Occipital lobe (tissue), 2 donors: ENCODE results near the gene SCNN1B. TPM values are rescaled to one million over a fixed set of nuclear protein-coding genes. Genes with fewer than 3 reads are reported as not detected.
"Not testable (repeated sequence)": the region's sequence is repeated elsewhere in the genome, so short reads cannot be mapped to it uniquely, and the experiment has no call there.

Experiments used
- DNase-seq: peaks from one replicate; lab custom pipeline; 2025; lab: John Stamatoyannopoulos, UW
- total RNA-seq: library from RNA; depleted of rRNA; stranded (reverse); fragments of >200 nt; gene quantifications from one replicate; pipeline ENCODE4 v1.2.3, GENCODE V29; 2014

SCNN1B gene
- total RNA-seq, 1 donor from 2014 or later, result not detected

- no peak for DNase-seq
Measured at GRCh38 chr16:23378921-23379320, 76.8 kb downstream of the SCNN1B start.

- DNase-seq, result no peak
Measured at GRCh38 chr16:23379707-23380106, 77.6 kb downstream of the SCNN1B start.

GRCh38 chr16:23380501-23380951 lies 78.4 kb downstream of the SCNN1B start:
- no peak for DNase-seq

- not testable (repeated sequence) for DNase-seq
Measured at GRCh38 chr16:23381702-23382101, 79.6 kb downstream of the SCNN1B start.

- no peak for DNase-seq
Measured at GRCh38 chr16:23382279-23382678, 80.2 kb downstream of the SCNN1B start.

- DNase-seq, result no peak
Measured at GRCh38 chr16:23383881-23384280, 81.8 kb downstream of the SCNN1B start.

GRCh38 chr16:23384878-23385277 lies 82.8 kb downstream of the SCNN1B start:
- DNase-seq, result no peak

GRCh38 chr16:23385441-23385840 lies 83.3 kb downstream of the SCNN1B start:
- DNase-seq, result no peak

- DNase-seq, result no peak
Measured at GRCh38 chr16:23387666-23388065, 85.6 kb downstream of the SCNN1B start.

- no peak for DNase-seq
Measured at GRCh38 chr16:23388786-23389185, 86.7 kb downstream of the SCNN1B start.

- DNase-seq, result no peak
Measured at GRCh38 chr16:23389201-23389600, 87.1 kb downstream of the SCNN1B start.

GRCh38 chr16:23389936-23390335 lies 87.8 kb downstream of the SCNN1B start:
- DNase-seq, result not testable (repeated sequence)

- DNase-seq, result no peak
Measured at GRCh38 chr16:23391381-23392222, 89.5 kb downstream of the SCNN1B start.

GRCh38 chr16:23392223-23392600 lies 90.1 kb downstream of the SCNN1B start:
- DNase-seq, result no peak

- DNase-seq, result no peak
Measured at GRCh38 chr16:23394141-23394831, 92.2 kb downstream of the SCNN1B start.

GRCh38 chr16:23395732-23396131 lies 93.6 kb downstream of the SCNN1B start:
- DNase-seq, result no peak

- DNase-seq, result no peak
Measured at GRCh38 chr16:23397464-23397863, 95.4 kb downstream of the SCNN1B start.

- no peak for DNase-seq
Measured at GRCh38 chr16:23398987-23399805, 97.1 kb downstream of the SCNN1B start.

- DNase-seq, result not testable (repeated sequence)
Measured at GRCh38 chr16:23400447-23400846, 98.3 kb downstream of the SCNN1B start.

GRCh38 chr16:23401139-23401538 lies 99.0 kb downstream of the SCNN1B start:
- no peak for DNase-seq

- DNase-seq, result no peak
Measured at GRCh38 chr16:23402100-23402499, 100.0 kb downstream of the SCNN1B start.

- DNase-seq, result no peak
Measured at GRCh38 chr16:23403547-23403946, 101.4 kb downstream of the SCNN1B start.
